Measurements from ENCODE around the gene SPATA33. TPM values are rescaled to one million over a fixed set of nuclear protein-coding genes. Genes with fewer than 3 reads are reported as not detected.

Gene SPATA33
- polyA plus RNA-seq, 2 of the 4 experiments (the other 2 are of a cell fraction) = 6.1 to 12.1 TPM

GRCh38 chr16:89686520-89687091, 29.0 kb downstream of the SPATA33 start, which contains the start of gene CDK10 (continued):
- no peak for TF ChIP-seq HEYL (CRISPR knock-in tag; IDR thresholded peaks at IDR 0.05)
- peak; percentile 93 for TF ChIP-seq POLR2A (IDR thresholded peaks at IDR 0.05; ENCODE audit: low read length)
- peak; percentile 98 for TF ChIP-seq E2F6 (IDR thresholded peaks at IDR 0.05; ENCODE audit: borderline replicate concordance, low read depth)
- no peak for TF ChIP-seq RFX5 (IDR thresholded peaks at IDR 0.05)
- peak; percentile 92 for TF ChIP-seq HOXB5 (CRISPR knock-in tag; IDR thresholded peaks at IDR 0.05)
- TF ChIP-seq HES2 (IDR thresholded peaks at IDR 0.05) = no peak
- TF ChIP-seq ESRRA (IDR thresholded peaks at IDR 0.05; ENCODE audit: borderline replicate concordance, low read length) = no peak
- no peak for TF ChIP-seq RNF2 (IDR thresholded peaks at IDR 0.05; ENCODE audit: borderline replicate concordance, low read depth)
- peak; percentile 84 for TF ChIP-seq HOXB13 (CRISPR knock-in tag; IDR thresholded peaks at IDR 0.05; ENCODE audit: low read depth)
- TF ChIP-seq CHD2 (IDR thresholded peaks at IDR 0.05; ENCODE audit: low read length, partially characterized antibody) = no peak
- TF ChIP-seq CBX2 (IDR thresholded peaks at IDR 0.05; ENCODE audit: borderline replicate concordance, low read depth) = no peak
- TF ChIP-seq, protein P1, sequence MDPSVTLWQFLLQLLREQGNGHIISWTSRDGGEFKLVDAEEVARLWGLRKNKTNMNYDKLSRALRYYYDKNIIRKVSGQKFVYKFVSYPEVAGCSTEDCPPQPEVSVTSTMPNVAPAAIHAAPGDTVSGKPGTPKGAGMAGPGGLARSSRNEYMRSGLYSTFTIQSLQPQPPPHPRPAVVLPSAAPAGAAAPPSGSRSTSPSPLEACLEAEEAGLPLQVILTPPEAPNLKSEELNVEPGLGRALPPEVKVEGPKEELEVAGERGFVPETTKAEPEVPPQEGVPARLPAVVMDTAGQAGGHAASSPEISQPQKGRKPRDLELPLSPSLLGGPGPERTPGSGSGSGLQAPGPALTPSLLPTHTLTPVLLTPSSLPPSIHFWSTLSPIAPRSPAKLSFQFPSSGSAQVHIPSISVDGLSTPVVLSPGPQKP (IDR thresholded peaks at IDR 0.05; ENCODE audit: low read depth, low read length) = no peak
- no peak for TF ChIP-seq EP300 (IDR thresholded peaks at IDR 0.05)
- TF ChIP-seq POLR2AphosphoS2 (conservative IDR thresholded peaks at IDR 0.05; ENCODE audit: low read length) = no peak

- 12% methylated on average over 28 of the region's 42 CpGs for WGBS (ENCODE audit: missing lambda C conversion rate)
- H3K27ac ChIP-seq = peak overlapping the region; percentile 96 to 99
- no peak for TF ChIP-seq MYC (IDR thresholded peaks at IDR 0.05; ENCODE audit: borderline replicate concordance, low read length)
- TF ChIP-seq USF2 (IDR thresholded peaks at IDR 0.05) = peak; percentile 60
- TF ChIP-seq, protein P2, sequence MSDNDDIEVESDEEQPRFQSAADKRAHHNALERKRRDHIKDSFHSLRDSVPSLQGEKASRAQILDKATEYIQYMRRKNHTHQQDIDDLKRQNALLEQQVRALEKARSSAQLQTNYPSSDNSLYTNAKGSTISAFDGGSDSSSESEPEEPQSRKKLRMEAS (IDR thresholded peaks at IDR 0.05) = peak; percentile 70; the same call in 1 of the 2 replicates
- 0 out of 2 replicates have a peak, but pooled peaks have one; percentile 45 for TF ChIP-seq E2F6 (IDR thresholded peaks at IDR 0.05; ENCODE audit: borderline replicate concordance, low read depth)
- peaks cover 11% of the 10 kb centered on the region for H3K4me1 ChIP-seq
- FAIRE-seq (no peak), ATAC-seq (peak; percentile 64 to 73), DNase-seq (ENCODE audit: low read depth in 1 of 2, low spot score in 1 of 2) (peak; percentile 67 to 79)
- peak overlapping the region; percentile 70 for H3K4me3 ChIP-seq
- CTCF ChIA-PET = interaction anchor here (0.9 to 4.7 kb wide), 5 partner anchors 12 to 72 kb away, joined by 3 to 33 read pairs (median 6); partner anchors contain the start of gene SPATA2L
- POLR2A ChIA-PET = interaction anchor here (0.7 to 1.5 kb wide), 9 partner anchors 10 to 235 kb away, joined by 3 to 26 read pairs (median 6); partner anchors contain the start of genes CHMP1A, SPATA2L and SPATA33
- peak overlapping the region; percentile 91 for H3K4me2 ChIP-seq
- peaks cover 9% of the 10 kb centered on the region for H3K9me3 ChIP-seq
These were observed 29.7 kb downstream of the SPATA33 start for GRCh38 chr16:89687092-89687940.

- ATAC-seq (no peak), FAIRE-seq (no peak), DNase-seq (ENCODE audit: low read depth in 1 of 2, low spot score in 1 of 2) (no peak)
- Histone ChIP-seq H3K4me1 (peaks cover 11% of the 10 kb centered on the region), H3K9me3 (peaks cover 9% of the 10 kb centered on the region), H3K4me3 (no peak overlapping the region), H3K4me2 (no peak overlapping the region; the same call in 2 of the 3 replicates), H3K27ac (no peak overlapping the region)
- ChIA-PET CTCF (interaction anchor here (1.0 to 4.7 kb wide), 3 partner anchors 10 to 18 kb away, joined by 3 to 33 read pairs (median 7); partner anchors contain the start of gene SPATA2L), POLR2A (interaction anchor here (0.7 kb wide), 1 partner anchor 85 kb away, joined by 4 read pairs; no protein-coding TSS in a partner anchor)
- no peak for TF ChIP-seq HOXB5 (CRISPR knock-in tag; IDR thresholded peaks at IDR 0.05)
- TF ChIP-seq TFCP2L1 (CRISPR knock-in tag; IDR thresholded peaks at IDR 0.05) = no peak
- WGBS (ENCODE audit: missing lambda C conversion rate) = 92% methylated on average over 5 of the region's 5 CpGs
These were observed 30.8 kb downstream of the SPATA33 start for GRCh38 chr16:89688395-89688794.

Data from A549 (cell line).